GM21360 (cell line): Measurements from ENCODE around the gene FRMD4A.

Experiments used
- ATAC-seq: cut with Tn5 transposase; IDR thresholded peaks from one replicate; pipeline ENCODE4 v1.9.1; 2021; ENCODE audit warnings: mild to moderate bottlenecking, moderate library complexity; ENCODE audit not compliant: unreplicated experiment

Gene FRMD4A

GRCh38 chr10:14330388-14331061, at the start of gene FRMD4A:
Gene FRMD4A (minus strand): TSS chr10:14330924.
- ATAC-seq, result no peak

- no peak for ATAC-seq
Observed at GRCh38 chr10:14379556-14380280, 49.0 kb upstream of the FRMD4A start.

- ATAC-seq, result no peak
Observed at GRCh38 chr10:14378387-14378960, 47.8 kb upstream of the FRMD4A start.

DNA sequence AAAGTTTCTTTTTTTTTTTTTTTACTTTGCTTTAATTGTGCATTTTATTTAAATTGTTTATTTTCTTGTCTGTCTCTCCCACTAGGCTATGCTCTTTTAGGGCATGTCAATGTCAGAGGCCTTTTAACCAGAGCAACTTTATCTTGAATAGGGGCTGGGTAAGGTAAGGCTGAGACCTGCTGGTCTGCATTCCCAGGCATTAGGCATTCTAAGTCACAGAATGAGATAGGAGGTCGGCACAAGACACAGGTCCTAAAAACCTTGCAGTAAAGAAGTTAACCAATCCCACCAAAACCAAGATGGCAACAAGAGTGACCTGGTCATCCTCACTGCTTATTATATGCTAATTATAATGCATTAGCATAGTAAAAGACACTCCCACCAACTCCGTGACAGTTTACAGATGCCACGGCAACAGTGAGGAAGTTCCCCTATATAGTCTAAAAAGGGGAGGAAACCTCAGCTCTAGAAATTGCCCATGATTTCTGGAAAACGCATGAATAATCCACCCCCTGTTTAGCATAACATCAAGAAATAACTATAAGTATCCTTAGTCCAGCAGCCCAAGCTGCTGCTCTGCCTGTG, 47.0 kb upstream of the FRMD4A start:
- no peak for ATAC-seq

DNA sequence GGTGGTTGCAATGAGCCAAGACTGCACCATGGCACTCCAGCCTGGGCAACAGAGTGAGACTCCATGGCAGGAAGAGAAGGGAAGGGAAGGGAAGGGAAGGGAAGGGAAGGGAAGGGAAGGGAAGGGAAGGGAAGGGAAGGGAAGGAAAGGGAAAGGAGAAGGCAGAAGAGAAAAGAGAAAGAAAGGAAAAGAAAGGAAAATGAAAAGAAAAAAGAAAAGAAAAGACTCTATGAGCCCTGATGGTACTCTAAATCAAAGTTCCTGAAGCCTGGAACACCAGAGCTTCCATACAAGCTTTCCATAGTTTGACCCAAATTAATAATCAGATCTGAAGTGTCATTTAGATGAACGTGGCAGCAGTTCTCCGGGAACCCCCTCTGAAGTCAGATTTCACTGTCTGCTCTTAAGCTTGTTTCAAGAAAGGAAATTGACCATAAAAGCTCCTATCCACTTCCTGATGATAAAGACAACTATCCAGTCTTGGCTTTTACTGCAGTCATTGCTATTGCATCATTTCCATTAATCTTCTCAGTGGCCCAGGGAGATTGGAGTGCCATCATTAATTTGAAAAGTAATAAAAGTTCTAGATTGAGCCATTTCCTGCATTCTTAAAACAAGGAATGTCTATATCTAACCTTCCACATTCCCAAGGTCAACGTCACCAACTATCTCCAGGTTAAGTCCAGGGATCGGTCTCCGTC, 44.2 kb upstream of the FRMD4A start:
- ATAC-seq, result no peak

DNA sequence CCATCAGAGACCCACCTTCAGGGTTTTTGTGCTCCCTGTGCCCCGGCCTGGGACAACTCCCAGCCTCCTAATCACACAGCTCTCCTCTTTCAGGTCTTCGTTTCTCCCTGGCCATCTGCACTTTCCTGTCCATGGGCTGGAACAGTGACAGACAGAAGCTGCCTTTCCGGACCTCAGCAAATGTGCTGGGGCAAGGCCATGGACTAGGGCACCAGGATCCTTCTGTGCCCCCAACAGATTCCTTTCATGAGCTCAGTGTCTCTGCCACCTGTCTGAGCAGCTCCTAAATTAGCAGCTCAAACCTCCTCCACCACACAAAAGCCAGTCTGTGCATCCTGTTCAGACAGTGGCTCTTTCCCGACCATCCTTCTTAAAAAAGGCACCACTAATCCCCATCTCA, 41.9 kb upstream of the FRMD4A start:
- ATAC-seq, result no peak

DNA sequence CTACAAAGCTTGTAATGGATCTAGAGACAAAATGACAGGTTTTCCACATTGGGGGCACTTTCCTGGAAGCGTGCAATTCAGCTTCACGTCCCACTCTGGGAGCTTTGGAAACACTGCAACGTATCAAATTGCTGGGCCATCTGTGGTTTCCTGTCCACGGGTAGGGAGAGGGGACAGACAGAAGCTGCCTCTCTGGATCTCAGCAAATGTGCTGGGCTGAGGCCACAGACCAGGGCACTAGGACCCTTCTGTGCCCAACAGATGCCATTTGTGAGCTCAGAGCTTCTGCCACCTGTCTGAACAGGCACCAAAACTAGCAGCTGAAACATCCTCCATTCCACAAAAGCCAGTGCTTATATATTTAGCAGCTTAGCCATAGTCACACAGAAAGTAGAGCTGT, 40.9 kb upstream of the FRMD4A start:
- ATAC-seq, result no peak

DNA sequence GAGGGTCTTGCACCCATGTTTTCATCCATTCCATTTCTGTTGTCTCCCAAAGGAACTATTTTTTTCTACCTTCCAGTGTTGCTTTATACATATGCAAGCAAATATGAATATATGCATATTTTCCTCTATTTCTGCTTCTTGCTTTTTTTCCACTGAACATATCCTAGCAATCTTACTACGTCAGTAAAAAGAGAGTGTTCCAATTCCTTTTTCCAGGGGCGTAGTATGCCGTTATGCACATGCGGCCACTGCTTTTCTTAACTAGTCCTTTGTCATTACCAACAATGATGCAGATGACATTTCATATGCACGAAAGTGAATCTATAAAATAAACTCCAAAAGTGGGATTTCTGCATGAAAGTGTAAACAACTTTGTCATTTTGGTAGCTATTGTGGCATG, 40.2 kb upstream of the FRMD4A start:
- no peak for ATAC-seq

DNA sequence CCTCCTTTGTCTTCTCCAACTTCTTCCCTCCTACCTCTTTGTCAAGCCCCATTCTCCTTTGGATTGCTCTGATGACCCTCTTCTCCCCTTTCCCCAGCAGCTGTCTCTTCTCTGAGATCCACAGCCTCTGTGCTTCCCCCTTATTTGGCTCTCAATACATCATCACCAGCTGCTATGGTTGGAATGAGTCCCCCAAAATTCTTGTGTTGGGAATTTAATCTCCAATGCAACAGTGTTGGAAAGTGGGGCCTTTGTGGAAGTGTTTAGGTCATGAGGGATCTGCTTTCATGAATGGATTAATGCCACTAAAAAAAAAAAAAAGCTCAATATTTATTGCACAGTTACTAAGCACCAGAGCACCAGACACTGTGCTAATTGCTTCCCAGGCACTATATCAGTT, 39.2 kb upstream of the FRMD4A start:
- ATAC-seq, result no peak

- no peak for ATAC-seq
Observed at GRCh38 chr10:14366760-14367159, 36.0 kb upstream of the FRMD4A start.

- no peak for ATAC-seq
Observed at GRCh38 chr10:14365266-14365665, 34.5 kb upstream of the FRMD4A start.

DNA sequence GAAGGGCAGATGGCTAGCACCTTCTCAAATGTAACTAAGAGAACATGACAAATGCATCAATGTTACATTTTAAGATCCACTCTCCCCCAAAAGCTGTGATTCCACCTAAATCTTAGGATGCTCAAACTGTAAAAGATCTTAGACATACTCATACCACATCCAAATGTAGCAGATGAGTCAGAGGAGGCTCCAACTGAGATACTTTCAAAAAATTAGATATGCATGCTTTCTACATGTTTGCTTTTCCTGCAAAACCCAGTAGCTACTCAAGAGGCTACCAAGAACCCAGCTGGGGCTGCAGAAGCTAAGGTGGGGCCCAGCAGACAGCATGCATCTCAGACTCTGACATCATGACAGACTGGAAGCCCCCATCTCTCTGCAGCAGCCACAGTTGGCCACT, 31.4 kb upstream of the FRMD4A start:
- no peak for ATAC-seq

DNA sequence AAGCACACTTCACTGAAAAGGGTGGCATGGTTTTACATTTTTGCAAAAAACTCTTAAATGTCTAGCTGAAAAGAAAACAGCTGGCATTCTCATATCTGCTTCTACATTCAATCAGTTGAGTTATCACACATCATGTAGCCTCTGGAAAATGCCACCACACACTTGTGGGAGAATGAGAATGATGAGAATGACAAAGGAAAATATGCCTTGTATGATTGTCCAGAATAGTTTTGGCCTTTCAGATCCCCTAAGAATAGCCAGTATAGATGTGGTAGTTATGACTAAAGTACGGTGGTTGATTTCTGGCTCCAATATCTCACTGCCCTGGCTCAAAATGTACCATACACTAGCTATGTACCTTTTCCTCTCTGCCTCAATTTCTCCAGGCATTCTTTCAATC, 30.2 kb upstream of the FRMD4A start:
- ATAC-seq, result no peak

DNA sequence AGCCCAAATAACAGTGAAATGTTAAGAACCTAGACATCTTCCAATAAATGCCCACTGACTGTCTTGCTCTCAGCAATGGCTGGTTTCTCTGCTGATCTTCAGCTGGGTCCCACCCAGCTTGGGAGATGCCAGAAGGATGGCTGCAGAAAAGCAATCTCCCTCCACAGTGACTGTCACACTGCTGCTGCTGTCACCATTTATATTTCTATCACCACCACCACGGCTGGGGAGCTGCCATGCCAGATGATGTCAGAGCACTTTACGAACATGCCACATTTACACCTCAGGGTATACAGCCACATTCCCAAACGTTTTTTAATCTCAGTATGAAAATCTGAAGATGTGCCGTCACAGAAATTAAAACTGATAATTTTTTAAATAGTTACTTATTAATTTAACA, 29.8 kb upstream of the FRMD4A start:
- no peak for ATAC-seq

GRCh38 chr10:14358886-14359573, 28.3 kb upstream of the FRMD4A start:
- ATAC-seq, result no peak

GRCh38 chr10:14356921-14357320, 26.2 kb upstream of the FRMD4A start:
- no peak for ATAC-seq

DNA sequence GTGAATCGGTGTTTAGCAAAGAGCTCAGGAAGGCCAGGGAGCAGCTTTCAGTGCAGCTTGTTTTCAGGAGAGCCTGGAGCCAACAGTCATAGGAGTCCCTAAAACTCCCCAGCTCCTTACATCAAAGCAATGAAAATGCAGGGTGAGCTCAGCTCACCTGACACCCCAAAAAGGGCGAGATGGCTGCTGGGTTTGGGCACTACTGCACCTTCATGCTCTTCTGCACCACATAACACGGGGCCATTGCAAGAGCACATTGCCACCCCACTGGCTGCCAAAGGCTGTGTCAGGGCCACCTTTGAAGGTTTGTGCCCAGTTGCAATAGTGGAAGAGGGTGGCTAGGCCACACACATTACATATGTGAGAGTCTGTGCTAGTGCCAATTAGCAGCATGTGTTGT, 25.0 kb upstream of the FRMD4A start:
- ATAC-seq, result no peak

GRCh38 chr10:14353291-14353913, 22.7 kb upstream of the FRMD4A start:
- ATAC-seq, result no peak

DNA sequence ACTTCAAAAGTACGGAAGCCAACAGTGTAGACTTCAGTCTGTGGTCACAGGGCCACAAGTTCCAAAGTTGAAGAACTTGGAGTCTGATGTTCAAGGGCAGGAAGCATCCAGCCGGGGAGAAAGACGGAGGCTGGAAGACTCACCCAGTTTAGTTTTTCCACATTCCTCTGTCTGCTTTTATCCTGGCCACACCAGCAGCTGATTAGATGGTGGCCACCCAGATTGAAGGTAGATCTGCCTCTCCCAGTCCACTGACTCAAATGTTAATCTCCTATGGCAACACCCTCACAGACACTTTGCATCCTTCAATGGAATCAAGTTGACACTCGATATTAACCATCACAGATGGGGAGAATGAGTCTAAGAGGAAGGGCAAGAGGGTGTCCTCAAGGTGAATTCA, 19.3 kb upstream of the FRMD4A start:
- ATAC-seq, result no peak

- ATAC-seq, result no peak
Observed at GRCh38 chr10:14349081-14349480, 18.4 kb upstream of the FRMD4A start.
